GM21381 (cell line): ENCODE results near the gene UGT2B11.
"Not testable (repeated sequence)": the region's sequence is repeated elsewhere in the genome, so short reads cannot be mapped to it uniquely, and the experiment has no call there.

Experiments used
- ATAC-seq: cut with Tn5 transposase; IDR thresholded peaks from one replicate; pipeline ENCODE4 v1.9.1; 2021; ENCODE audit warnings: mild to moderate bottlenecking, moderate library complexity; ENCODE audit not compliant: unreplicated experiment

Gene UGT2B11

GRCh38 chr4:69170233-69171134, 44.1 kb downstream of the UGT2B11 start:
- peak; percentile 91 for ATAC-seq

- ATAC-seq, result not testable (repeated sequence)
Measured at GRCh38 chr4:69169171-69169570, 45.4 kb downstream of the UGT2B11 start.

DNA sequence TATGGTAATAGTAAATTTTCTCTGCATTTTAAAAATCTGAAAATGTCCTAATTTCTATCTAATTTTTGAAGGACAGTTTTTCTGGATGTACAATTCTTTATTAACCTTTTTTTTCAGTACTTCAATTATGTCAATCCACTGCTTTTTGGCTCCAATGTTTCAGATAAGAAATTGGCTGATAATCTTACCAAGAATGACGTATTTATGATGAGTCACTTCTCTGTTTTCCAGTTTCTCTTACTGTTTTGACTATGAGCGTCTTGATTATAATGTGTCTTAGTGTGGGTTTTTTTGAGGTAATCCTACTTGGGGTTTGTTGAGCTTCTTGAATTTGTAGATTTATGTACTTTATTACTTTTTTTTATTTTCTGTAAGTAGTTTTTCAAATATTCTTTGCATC, 47.2 kb downstream of the UGT2B11 start:
- ATAC-seq, result no peak

GRCh38 chr4:69166376-69166775, 48.2 kb downstream of the UGT2B11 start:
- not testable (repeated sequence) for ATAC-seq

GRCh38 chr4:69165707-69166106, 48.8 kb downstream of the UGT2B11 start:
- ATAC-seq, result not testable (repeated sequence)

- no peak for ATAC-seq
Measured at GRCh38 chr4:69156913-69157312, 57.6 kb downstream of the UGT2B11 start.

GRCh38 chr4:69154021-69154420, 60.5 kb downstream of the UGT2B11 start:
- ATAC-seq, result no peak
